Urothelium cell line (cell line): Measurements from ENCODE around the gene KLHL33.
"Not testable (repeated sequence)": the region's sequence is repeated elsewhere in the genome, so short reads cannot be mapped to it uniquely, and the experiment has no call there.

Experiments used
- DNase-seq: peaks from one replicate; pipeline ENCODE4 v3.0.0; 2011; ENCODE audit warnings: low spot score, mixed read lengths
- FAIRE-seq: peaks from 2 replicates; lab custom pipeline; 2011; peaks lifted over from hg19 to GRCh38; lab: Jason Lieb, UNC

Gene KLHL33

GRCh38 chr14:20454516-20455354 lies 18.8 kb upstream of the KLHL33 start, which contains the start of the genes APEX1 and OSGEP:
TSS of gene APEX1 (plus strand) at chr14:20455226. CDS start at chr14:20455646, 420 bp downstream.
TSS of gene OSGEP (minus strand) at chr14:20454812. CDS start at chr14:20454683, 129 bp downstream.
- FAIRE-seq = peak; percentile 98

DNA sequence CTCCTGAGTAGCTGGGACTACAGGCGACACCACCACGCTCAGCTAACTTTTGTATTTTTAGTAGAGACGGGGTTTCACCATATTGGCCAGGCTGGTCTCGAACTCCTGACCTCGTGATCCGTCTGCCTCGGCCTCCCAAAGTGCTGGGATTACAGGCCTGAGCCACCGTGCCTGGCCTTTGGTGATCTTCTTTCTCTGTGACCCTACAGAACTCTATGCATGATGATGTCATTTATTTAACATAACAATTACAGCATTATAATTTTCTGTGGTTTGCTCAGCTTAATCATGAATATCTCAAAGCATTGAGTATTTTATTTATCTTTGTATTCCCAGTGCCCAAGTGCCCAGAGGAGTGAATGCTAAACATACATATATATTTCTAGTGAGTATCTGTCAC lies 16.9 kb upstream of the KLHL33 start:
- not testable (repeated sequence) for DNase-seq, FAIRE-seq

More at GRCh38 chr14:20454516-20455354, 18.8 kb upstream of the KLHL33 start, which contains the start of the genes APEX1 and OSGEP:
- DNase-seq = peak; percentile 99

DNA sequence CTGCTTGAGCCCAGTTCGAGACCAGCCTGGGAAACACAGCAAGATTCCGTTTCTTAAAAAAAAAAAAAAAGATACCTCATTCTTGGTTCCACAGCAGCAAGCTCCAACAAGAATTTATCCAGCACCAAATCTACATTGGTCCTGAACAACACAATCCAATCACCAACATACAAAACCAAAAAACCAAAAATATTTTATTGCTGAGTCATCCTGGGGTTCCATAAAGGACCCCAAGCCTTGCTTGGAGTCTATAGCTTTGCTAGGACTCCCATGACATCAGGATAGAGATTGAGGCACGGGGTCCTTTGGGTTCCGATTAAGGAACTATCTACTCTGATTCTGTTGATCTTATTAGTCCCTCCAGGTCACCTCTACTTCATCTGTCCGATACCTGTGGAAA lies 10.9 kb upstream of the KLHL33 start:
- no peak for FAIRE-seq

DNA sequence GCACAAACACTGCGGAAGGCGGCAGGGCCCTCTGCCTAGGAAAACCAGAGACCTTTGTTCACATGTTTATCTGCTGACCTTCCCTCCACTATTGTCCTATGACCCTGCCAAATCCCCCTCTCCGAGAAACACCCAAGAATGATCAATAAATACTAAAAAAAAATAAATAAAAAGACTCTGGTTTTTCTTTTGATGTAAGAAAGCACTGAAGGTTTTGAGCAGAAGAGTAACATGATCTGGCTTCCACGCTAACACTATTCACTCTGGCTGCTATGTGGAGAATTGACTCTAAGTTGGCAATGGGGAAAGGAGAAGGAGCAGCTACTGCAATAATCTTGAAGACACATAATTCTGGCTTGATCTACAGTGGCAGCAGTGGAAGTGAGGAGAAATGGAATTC lies 7.7 kb upstream of the KLHL33 start:
- DNase-seq, FAIRE-seq: not testable (repeated sequence)

More for the DNA sequence above, 10.9 kb upstream of the KLHL33 start:
- no peak for DNase-seq

GRCh38 chr14:20441461-20441860 lies 5.5 kb upstream of the KLHL33 start:
- no peak for DNase-seq
- FAIRE-seq = no peak

GRCh38 chr14:20440882-20441281 lies 4.9 kb upstream of the KLHL33 start:
- no peak for FAIRE-seq
- no peak for DNase-seq

GRCh38 chr14:20440465-20440864 lies 4.5 kb upstream of the KLHL33 start:
- FAIRE-seq (no peak), DNase-seq (no peak)

DNA sequence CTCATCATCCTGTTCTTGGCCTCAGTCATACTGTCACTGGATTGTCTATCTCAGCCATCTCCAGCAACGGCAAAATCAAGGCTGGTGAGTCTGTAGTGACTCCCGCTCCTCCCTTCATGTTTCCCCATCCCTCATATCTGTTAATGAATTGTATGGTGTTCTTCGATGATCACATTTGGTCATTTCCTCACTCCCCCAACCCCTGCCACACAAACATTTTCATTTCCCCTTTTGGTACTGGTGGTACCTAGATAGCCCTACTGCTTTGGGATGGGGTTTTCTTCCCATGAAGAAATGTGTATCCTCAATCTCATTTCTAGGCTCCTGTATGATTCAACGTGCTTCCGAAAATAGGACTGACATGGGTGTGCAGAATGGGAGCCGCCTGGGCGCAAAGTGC lies 2.7 kb upstream of the KLHL33 start:
- DNase-seq = no peak
- FAIRE-seq = no peak

- FAIRE-seq = no peak
- DNase-seq = no peak
Observed at GRCh38 chr14:20436363-20436755, 393 bp upstream of the KLHL33 start.

- FAIRE-seq (no peak), DNase-seq (no peak)
Observed at GRCh38 chr14:20434701-20435581, 1.0 kb downstream of the KLHL33 start.

GRCh38 chr14:20429801-20430669 lies 5.9 kb downstream of the KLHL33 start:
- no peak for DNase-seq
- FAIRE-seq = peak; percentile 32

- peak; percentile 13 for FAIRE-seq
- no peak for DNase-seq
Observed at GRCh38 chr14:20428802-20429201, 7.2 kb downstream of the KLHL33 start.

GRCh38 chr14:20428010-20428365 lies 8.0 kb downstream of the KLHL33 start:
- FAIRE-seq = no peak
- no peak for DNase-seq

DNA sequence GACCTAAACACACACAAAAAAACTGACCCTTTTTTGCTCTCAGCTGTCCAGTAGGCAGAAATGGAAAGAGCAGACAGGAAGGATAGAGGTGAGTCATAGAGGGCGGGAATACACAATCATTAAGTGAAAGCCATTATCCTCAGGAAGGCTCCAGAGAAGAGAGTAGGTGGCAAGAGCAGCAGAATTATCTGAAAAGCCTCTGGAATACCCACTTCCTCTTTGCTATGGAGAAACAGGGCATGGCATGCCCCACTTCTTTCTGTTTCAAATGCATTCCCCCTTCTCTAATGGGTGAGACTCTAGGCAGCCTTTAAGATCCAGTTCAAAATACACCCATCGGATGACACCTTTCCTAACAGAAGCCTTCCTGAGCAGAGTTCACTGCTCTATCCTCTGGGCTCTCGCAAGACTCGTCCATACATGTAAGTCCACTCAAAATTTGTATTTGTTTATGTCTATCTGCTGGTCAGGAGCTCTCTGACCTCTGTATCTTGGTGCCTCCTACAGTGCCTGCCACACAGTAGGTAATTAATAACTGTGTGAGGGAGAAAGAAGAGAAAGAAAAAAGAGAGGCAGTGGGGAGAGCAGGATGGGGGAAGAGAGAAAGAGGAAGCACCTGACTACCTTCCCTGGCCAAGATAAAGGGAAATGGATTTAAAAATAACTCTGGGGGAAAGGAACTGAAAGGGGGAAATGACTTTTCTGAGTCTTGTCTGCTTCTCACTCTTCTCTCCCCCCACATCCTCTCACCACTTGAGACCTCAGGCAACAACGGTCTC lies 8.5 kb downstream of the KLHL33 start:
- DNase-seq (peak; percentile 77), FAIRE-seq (no peak)

- DNase-seq (no peak), FAIRE-seq (no peak)
Observed at GRCh38 chr14:20424851-20425250, 11.1 kb downstream of the KLHL33 start.

DNA sequence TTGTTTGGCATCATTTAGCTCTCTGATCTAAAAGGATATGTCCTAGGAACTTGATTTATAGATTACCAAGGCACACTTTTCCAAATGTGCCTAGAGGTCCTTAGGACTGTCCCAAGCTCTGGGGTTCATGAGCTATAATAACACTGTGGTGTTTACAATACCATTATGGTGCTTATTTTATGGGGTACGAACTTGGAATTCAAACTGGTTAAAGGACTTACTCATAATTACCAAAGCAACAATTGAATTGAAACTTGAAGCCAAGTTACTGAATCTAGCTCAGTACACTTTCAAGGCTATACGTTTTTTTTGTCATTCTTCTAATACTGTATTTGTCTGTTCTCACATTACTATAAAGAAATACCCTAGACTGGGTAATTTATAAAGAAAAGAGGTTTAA lies 13.1 kb downstream of the KLHL33 start:
- FAIRE-seq (no peak), DNase-seq (no peak)

- FAIRE-seq (no peak), DNase-seq (no peak)
Observed at GRCh38 chr14:20421267-20421666, 14.7 kb downstream of the KLHL33 start.

- FAIRE-seq = no peak
- no peak for DNase-seq
Observed at GRCh38 chr14:20419419-20419818, 16.5 kb downstream of the KLHL33 start.

GRCh38 chr14:20418501-20418909 lies 17.5 kb downstream of the KLHL33 start:
- no peak for DNase-seq
- no peak for FAIRE-seq
